K562 (cell line): ENCODE data around the gene YTHDC2. TPM values are rescaled to one million over a fixed set of nuclear protein-coding genes. Genes with fewer than 3 reads are reported as not detected.

Source experiments
- ATAC-seq: fragments of 200-7000 bp; cut with Tn5 transposase; 3 replicates; pipeline ENCODE4 v1.9.1; 2020; ENCODE audit warnings: moderate library complexity
- BruUV-seq: library from RNA; stranded (reverse); fragments of 400-500 nt; replicated peaks from 2 replicates; lab custom pipeline; 2021; lab: Mats Ljungman, UMichigan
- CTCF ChIA-PET: fragments of 300-600 bp; formaldehyde crosslinking; extraction: SDS; loops from one replicate; lab custom pipeline; 2021; ENCODE audit warnings: low intra/inter-chr PET ratio; lab: Yijun Ruan, JAX
- POLR2A ChIA-PET: fragments of 300-600, 350-650 bp; sonication (Branson Sonifier 250); formaldehyde crosslinking; extraction: SDS; loops from one replicate; lab custom pipeline; 2021; ENCODE audit warnings: antibody characterized with exemption, inconsistent platforms; lab: Yijun Ruan, JAX
- DNase-seq, 4 experiments: peaks; one replicate each; pipeline versions ENCODE4 v3.0.0 to v3.0.0-alpha.2; 2011 to 2018; ENCODE audit warnings: low spot score in 3 of 4, mixed read lengths in 3 of 4; ENCODE audit errors: extremely low read depth in 1 of 4
- FAIRE-seq: peaks from 2 replicates; lab custom pipeline; 2011; peaks lifted over from hg19 to GRCh38; lab: Jason Lieb, UNC
- H2AFZ ChIP-seq: 2 replicates; pipeline ENCODE4 v1.6.0; 2011; ENCODE audit warnings: low read depth, low read length, control low read depth, inconsistent platforms
- H3K27ac ChIP-seq: fragments of 200-600 bp; 3 replicates; pipeline ENCODE4 v1.8.0; 2011; ENCODE audit warnings: low read depth, mild to moderate bottlenecking, control low read depth, inconsistent platforms, low read length, moderate library complexity, mixed read lengths; ENCODE audit errors: extremely low read depth
- H3K27me3 ChIP-seq, 2 experiments: fragments of 300-600 bp in 1 of 2; 2 replicates in 1 of 2; 3 replicates in 1 of 2; pipeline versions ENCODE4 v1.6.0 to v1.8.0; 2011; ENCODE audit warnings: inconsistent platforms in 2 of 2, low read length in 2 of 2, mild to moderate bottlenecking in 1 of 2, mixed read lengths in 1 of 2, moderate library complexity in 1 of 2; ENCODE audit not compliant: control insufficient read depth in 2 of 2, insufficient read depth in 2 of 2
- H3K36me3 ChIP-seq: fragments of 300-600 bp; 3 replicates; pipeline ENCODE4 v1.8.0; 2011; ENCODE audit warnings: mild to moderate bottlenecking, low read length, inconsistent platforms; ENCODE audit not compliant: control insufficient read depth, insufficient read depth
- H3K4me1 ChIP-seq, 2 experiments: fragments of 200-600 bp in 1 of 2; replicated peaks in 1 of 2; 2 replicates in 1 of 2; 3 replicates in 1 of 2; pipeline versions ENCODE4 v1.5.1 to v1.8.0; 2011; ENCODE audit warnings: inconsistent platforms in 2 of 2, low read length in 2 of 2, mild to moderate bottlenecking in 1 of 2, mixed read lengths in 1 of 2, moderate library complexity in 1 of 2; ENCODE audit not compliant: control insufficient read depth in 2 of 2, insufficient read depth in 2 of 2
- H3K4me2 ChIP-seq: 2 replicates; pipeline ENCODE4 v1.6.1; 2011; ENCODE audit warnings: low read length, control low read depth, inconsistent platforms, mixed read lengths; ENCODE audit not compliant: insufficient read depth
- H3K4me3 ChIP-seq: fragments of 200-600 bp; sonication (generic), shearing (Covaris generic); 2 replicates; pipeline ENCODE4 v1.5.1; 2016; ENCODE audit warnings: control low read depth, inconsistent platforms
- H3K79me2 ChIP-seq: fragments of 200-600 bp; 3 replicates; pipeline ENCODE4 v1.8.0; 2011; ENCODE audit warnings: low read length, inconsistent platforms; ENCODE audit not compliant: control insufficient read depth, insufficient read depth
- H3K9ac ChIP-seq, 2 experiments: 2 replicates each; pipeline versions ENCODE4 v1.6.0 to v1.6.1; 2011; ENCODE audit warnings: low read depth in 2 of 2, low read length in 2 of 2, control low read depth in 1 of 2, inconsistent platforms in 1 of 2, mild to moderate bottlenecking in 1 of 2, mixed read lengths in 1 of 2; ENCODE audit not compliant: insufficient read depth in 1 of 2
- H3K9me1 ChIP-seq: one replicate; pipeline ENCODE4 v1.6.0; 2011; ENCODE audit warnings: inconsistent platforms, mild to moderate bottlenecking, low read length, moderate library complexity; ENCODE audit not compliant: control insufficient read depth, insufficient read depth
- H3K9me3 ChIP-seq: replicated peaks from 2 replicates; pipeline ENCODE4 v1.5.1; 2011; ENCODE audit warnings: low read depth, low read length, inconsistent platforms; ENCODE audit not compliant: control insufficient read depth, insufficient read depth
- H4K20me1 ChIP-seq: replicated peaks from 2 replicates; pipeline ENCODE4 v1.6.1; 2011; ENCODE audit warnings: low read length, inconsistent platforms, mixed read lengths; ENCODE audit not compliant: control insufficient read depth, insufficient read depth
- CBX3 ChIP-seq, 2 experiments: IDR thresholded peaks; 1 replicate in 1 of 2; 2 replicates in 1 of 2; pipeline ENCODE4 v1.6.1; 2012; ENCODE audit warnings: inconsistent platforms in 2 of 2, low read length in 2 of 2, borderline replicate concordance in 1 of 2, control low read depth in 1 of 2
- FOSL1 ChIP-seq: fragments of 200-800 bp; sonication (Bioruptor generic); conservative IDR thresholded peaks from 2 replicates; pipeline ENCODE4 v1.6.1; 2016; ENCODE audit warnings: missing genetic modification characterization, missing compliant biosample characterization
- RBM39 ChIP-seq: fragments of 200-400 bp; formaldehyde crosslinking; optimal IDR thresholded peaks from 2 replicates; pipeline ENCODE3; 2018; ENCODE audit warnings: low read depth, low read length
- RFX7 ChIP-seq: fragments of 250-450 bp; sonication (Bioruptor Pico); IDR thresholded peaks from 2 replicates; pipeline ENCODE4 v1.5.1; 2021; ENCODE audit warnings: mild to moderate bottlenecking
- TRIM28 ChIP-seq: fragments of 450-650 bp; IDR thresholded peaks from 2 replicates; pipeline ENCODE4 v1.6.1; 2017
- ZNF280A ChIP-seq: fragments of 450-650 bp; IDR thresholded peaks from 2 replicates; pipeline ENCODE4 v1.6.1; 2018; ENCODE audit warnings: mild to moderate bottlenecking, low read depth; ENCODE audit not compliant: partially characterized antibody
- ZNF699 ChIP-seq: fragments of 250-450 bp; sonication (Bioruptor Pico); IDR thresholded peaks from 2 replicates; pipeline ENCODE4 v1.8.0; 2021; ENCODE audit warnings: mild to moderate bottlenecking, moderate library complexity; ENCODE audit not compliant: insufficient replicate concordance
- ZNF707 ChIP-seq: fragments of 250-450 bp; sonication (Bioruptor Pico); conservative IDR thresholded peaks from 2 replicates; pipeline ENCODE4 v1.8.0; 2022; ENCODE audit warnings: inconsistent platforms, mild to moderate bottlenecking, moderate library complexity
- WGBS: fragments of 100-300 bp; shearing (Covaris generic); methylation state at CpG from one replicate; pipeline ENCODE4 v1.1.6; 2016; ENCODE audit warnings: low coverage, mixed read lengths; ENCODE audit not compliant: insufficient coverage; ENCODE audit errors: missing lambda C conversion rate; 5-methylcytosine and 5-hydroxymethylcytosine counted together
- in situ Hi-C: fragments of 300-500 bp; cut with MboI; formaldehyde crosslinking; loops from 4 replicates; pipeline ENCODE4 v1.15.0; 2018; ENCODE audit warnings: inconsistent platforms, mixed read lengths
- intact Hi-C: fragments of 100-400 bp; cut with micrococcal nuclease; formaldehyde crosslinking; loops from 2 replicates; pipeline ENCODE4 v1.14.2; 2022
- polyA plus RNA-seq, 8 experiments: library from polyadenylated mRNA; depleted of rRNA in 4 of 8; stranded (reverse) in 5 of 8; unstranded in 3 of 8; fragments of >200 nt; fragmentation: Nextera tagmentation in 2 of 8; fragmentation: Illumina TruSeq in 1 of 8; extraction: Ambion mirVana in 2 of 8; extraction: Trizol in 1 of 8; gene quantifications; 2 replicates each; pipeline versions ENCODE4 v1.2.1 to v1.2.3, GENCODE V29; 2011 to 2014; ENCODE audit warnings: inconsistent platforms in 1 of 8, missing spikeins in 1 of 8
- total RNA-seq, 7 experiments: library from RNA; depleted of rRNA in 6 of 7; stranded (reverse); fragments of >200 nt in 6 of 7; fragmentation: Illumina TruSeq in 2 of 7; extraction: Trizol in 2 of 7; gene quantifications; 2 replicates each; pipeline versions ENCODE4 v1.2.1 to v1.2.3, GENCODE V29; 2011 to 2021; ENCODE audit warnings: low replicate concordance in 1 of 7

YTHDC2 gene
- total and polyA plus RNA-seq, 9 of the 15 experiments (the other 6 are each of a cell fraction or from before 2014, with no cell fraction given), result 2.7 to 21.6 (median 15.9) TPM

GRCh38 chr5:113489299-113489698, 24.2 kb upstream of the YTHDC2 start (continued):
- TF ChIP-seq FOSL1 (tag) (peak; percentile 56), RFX7 (CRISPR knock-in tag) (no peak)

GRCh38 chr5:113490317-113490716, 23.2 kb upstream of the YTHDC2 start:
- BruUV-seq, result no TSS peak
- Histone ChIP-seq H3K9ac (no peak overlapping the region), H3K4me3 (no peak overlapping the region), H3K27ac (no peak overlapping the region), H3K36me3 (no peaks in the 10 kb centered on the region), H3K4me2 (no peak overlapping the region), H3K9me1 (no peaks in the 10 kb centered on the region), H3K79me2 (no peaks in the 10 kb centered on the region), H3K27me3 (peaks cover 5 to 24% of the 10 kb centered on the region in 2 experiments; a peak in 3 of 5 replicates), H3K9me3 (peaks cover 3% of the 10 kb centered on the region), H3K4me1 (peaks cover 0 to 12% of the 10 kb centered on the region in 2 experiments; a peak in 2 of 5 replicates), H4K20me1 (no peaks in the 10 kb centered on the region), H2AFZ (no peak overlapping the region)
- DNase-seq (no peak), ATAC-seq (no peak), FAIRE-seq (no peak)
- ChIA-PET CTCF (no interaction called here), POLR2A (interaction anchor here (0.6 kb wide), 1 partner anchor 16 kb away, joined by 3 read pairs; no protein-coding TSS in a partner anchor)
- 0% methylated on average over 3 of the region's 3 CpGs for WGBS
- no peak for TF ChIP-seq ZNF699 (CRISPR knock-in tag)
- TF ChIP-seq CBX3 (IDR thresholded peaks at IDR 0.05; ENCODE audit: borderline replicate concordance in 1 of 2, low read length in 2 of 2), result peak in 1 of 2 experiments; percentile 62; a peak in 1 of 3 replicates
- 0 out of 2 replicates have a peak, but pooled peaks have one; percentile 18 for TF ChIP-seq TRIM28
- TF ChIP-seq RBM39, result no peak
- peak; percentile 18 for TF ChIP-seq ZNF280A
- TF ChIP-seq ZNF707, result peak; percentile 95
- intact Hi-C loops (no loop called here), in situ Hi-C loops (no loop called here)
